MM.1S (cell line): ENCODE measurements around the gene SCAP.

Experiments used
- EZH2phosphoT487 ChIP-seq: fragments of 300-600 bp; sonication (generic); IDR thresholded peaks from 2 replicates; pipeline ENCODE4 v1.6.1; 2018; ENCODE audit warnings: antibody characterized with exemption, low read length
- TF ChIP-seq, protein P1 (sequence below): fragments of 300-600 bp; sonication (generic); IDR thresholded peaks from 2 replicates; pipeline ENCODE4 v1.5.1; 2016; ENCODE audit warnings: antibody characterized with exemption, low read length, mixed read lengths

DNA sequence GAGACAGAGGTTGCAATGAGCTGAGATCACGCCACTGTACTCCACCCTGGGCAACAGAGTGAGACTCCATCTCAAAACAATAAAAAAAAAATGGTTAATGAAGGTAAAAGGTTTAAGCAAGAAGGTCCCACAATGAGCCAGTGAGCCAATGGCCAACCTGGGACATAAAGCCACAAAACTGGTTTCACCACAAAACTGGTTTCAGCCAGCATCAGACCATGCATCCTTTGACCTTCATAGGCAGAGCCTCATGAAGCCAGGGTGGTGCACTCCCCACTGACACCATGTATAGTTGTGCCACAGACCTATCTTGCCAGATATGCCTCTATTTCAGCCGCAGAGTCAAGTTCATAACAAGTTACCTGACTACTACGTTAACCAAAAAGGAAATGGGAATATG lies 41.9 kb downstream of the SCAP start:
- TF ChIP-seq, protein P1, sequence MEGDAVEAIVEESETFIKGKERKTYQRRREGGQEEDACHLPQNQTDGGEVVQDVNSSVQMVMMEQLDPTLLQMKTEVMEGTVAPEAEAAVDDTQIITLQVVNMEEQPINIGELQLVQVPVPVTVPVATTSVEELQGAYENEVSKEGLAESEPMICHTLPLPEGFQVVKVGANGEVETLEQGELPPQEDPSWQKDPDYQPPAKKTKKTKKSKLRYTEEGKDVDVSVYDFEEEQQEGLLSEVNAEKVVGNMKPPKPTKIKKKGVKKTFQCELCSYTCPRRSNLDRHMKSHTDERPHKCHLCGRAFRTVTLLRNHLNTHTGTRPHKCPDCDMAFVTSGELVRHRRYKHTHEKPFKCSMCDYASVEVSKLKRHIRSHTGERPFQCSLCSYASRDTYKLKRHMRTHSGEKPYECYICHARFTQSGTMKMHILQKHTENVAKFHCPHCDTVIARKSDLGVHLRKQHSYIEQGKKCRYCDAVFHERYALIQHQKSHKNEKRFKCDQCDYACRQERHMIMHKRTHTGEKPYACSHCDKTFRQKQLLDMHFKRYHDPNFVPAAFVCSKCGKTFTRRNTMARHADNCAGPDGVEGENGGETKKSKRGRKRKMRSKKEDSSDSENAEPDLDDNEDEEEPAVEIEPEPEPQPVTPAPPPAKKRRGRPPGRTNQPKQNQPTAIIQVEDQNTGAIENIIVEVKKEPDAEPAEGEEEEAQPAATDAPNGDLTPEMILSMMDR = no peak
- no peak for TF ChIP-seq EZH2phosphoT487
